HepG2 (cell line): ENCODE results near the gene GLO1. TPM values are rescaled to one million over a fixed set of nuclear protein-coding genes. Genes with fewer than 3 reads are reported as not detected.

Experiments used
- ATF4 ChIP-seq, 2 experiments: fragments of 450-650 bp in 1 of 2; sonication (generic) in 1 of 2; formaldehyde crosslinking; IDR thresholded peaks; 2 replicates each; pipeline versions ENCODE4 v1.5.0 to v1.8.0; 2020 to 2022; ENCODE audit warnings: mild to moderate bottlenecking in 1 of 2, missing genetic modification reagents in 1 of 2
- DMTF1 ChIP-seq: sonication (generic); formaldehyde crosslinking; IDR thresholded peaks from 2 replicates; pipeline ENCODE4 v1.4.0; 2020; ENCODE audit warnings: mild to moderate bottlenecking, missing genetic modification reagents
- LCORL ChIP-seq, 2 experiments: fragments of 450-650 bp in 1 of 2; sonication (generic) in 1 of 2; formaldehyde crosslinking in 1 of 2; IDR thresholded peaks; 2 replicates each; pipeline versions ENCODE4 v1.5.0 to v1.6.1; 2017 to 2020; ENCODE audit warnings: antibody characterized with exemption in 1 of 2, missing genetic modification reagents in 1 of 2
- MAX ChIP-seq: IDR thresholded peaks from 2 replicates; pipeline ENCODE4 v1.6.1; 2012; ENCODE audit warnings: inconsistent platforms
- MYNN ChIP-seq: sonication (generic); formaldehyde crosslinking; IDR thresholded peaks from 2 replicates; pipeline ENCODE4 v1.4.0; 2020; ENCODE audit warnings: mild to moderate bottlenecking, low read depth, missing genetic modification reagents
- SP4 ChIP-seq: sonication (generic); formaldehyde crosslinking; IDR thresholded peaks from 2 replicates; pipeline ENCODE4 v1.8.1; 2023; ENCODE audit warnings: mild to moderate bottlenecking, missing genetic modification reagents
- THRA ChIP-seq: sonication (generic); formaldehyde crosslinking; IDR thresholded peaks from 2 replicates; pipeline ENCODE4 v1.4.0; 2020; ENCODE audit warnings: missing genetic modification reagents, borderline replicate concordance
- THYN1 ChIP-seq: sonication (generic); formaldehyde crosslinking; IDR thresholded peaks from 2 replicates; pipeline ENCODE4 v1.8.1; 2023; ENCODE audit warnings: low read depth, mild to moderate bottlenecking, moderate library complexity, missing genetic modification reagents, borderline replicate concordance
- U2AF1 ChIP-seq: fragments of 200-400 bp; formaldehyde crosslinking; optimal IDR thresholded peaks from 2 replicates; pipeline ENCODE3; 2017; ENCODE audit warnings: mild to moderate bottlenecking, low read depth, low read length
- YEATS2 ChIP-seq: sonication (generic); formaldehyde crosslinking; IDR thresholded peaks from 2 replicates; pipeline ENCODE4 v1.4.0; 2020; ENCODE audit warnings: missing genetic modification reagents, borderline replicate concordance
- ZBTB1 ChIP-seq: sonication (generic); formaldehyde crosslinking; IDR thresholded peaks from 2 replicates; pipeline ENCODE4 v1.4.0; 2020; ENCODE audit warnings: missing genetic modification reagents, borderline replicate concordance
- ZNF263 ChIP-seq: sonication (generic); formaldehyde crosslinking; IDR thresholded peaks from 2 replicates; pipeline ENCODE4 v1.4.0; 2020; ENCODE audit warnings: missing genetic modification reagents
- ZNF564 ChIP-seq: sonication (generic); formaldehyde crosslinking; IDR thresholded peaks from 2 replicates; pipeline ENCODE4 v1.8.1; 2023; ENCODE audit warnings: mild to moderate bottlenecking, missing genetic modification reagents
- ZNF572 ChIP-seq: sonication (generic); formaldehyde crosslinking; IDR thresholded peaks from 2 replicates; pipeline ENCODE4 v1.5.1; 2020; ENCODE audit warnings: mild to moderate bottlenecking, missing genetic modification reagents
- ZNF75D ChIP-seq: sonication (generic); formaldehyde crosslinking; IDR thresholded peaks from 2 replicates; pipeline ENCODE4 v1.8.1; 2023; ENCODE audit warnings: missing genetic modification reagents, mild to moderate bottlenecking, borderline replicate concordance
- polyA plus RNA-seq, 8 experiments: library from polyadenylated mRNA; depleted of rRNA in 3 of 8; stranded (reverse) in 7 of 8; unstranded in 1 of 8; fragments of >200 nt; fragmentation: Illumina TruSeq in 4 of 8; extraction: Trizol in 4 of 8; gene quantifications; 2 replicates each; pipeline versions ENCODE4 v1.2.1 to v1.2.3, GENCODE V29; 2011 to 2016; ENCODE audit warnings: low read depth in 4 of 8, missing spikeins in 1 of 8, mixed read lengths in 1 of 8; ENCODE audit not compliant: insufficient read depth in 1 of 8
- total RNA-seq, 5 experiments: library from RNA; depleted of rRNA; stranded (reverse); fragments of >200 nt; fragmentation: Illumina TruSeq; extraction: Trizol; gene quantifications; 2 replicates each; pipeline ENCODE4 v1.2.3, GENCODE V29; 2016; ENCODE audit warnings: low read depth in 1 of 5
- TF ChIP-seq, protein P1 (sequence below): sonication (generic); formaldehyde crosslinking; IDR thresholded peaks from 2 replicates; pipeline ENCODE4 v1.5.0; 2020; ENCODE audit warnings: missing genetic modification reagents
- TF ChIP-seq, protein P2 (sequence below): sonication (generic); formaldehyde crosslinking; IDR thresholded peaks from 2 replicates; pipeline ENCODE4 v1.5.0; 2020; ENCODE audit warnings: mild to moderate bottlenecking, missing genetic modification reagents
- TF ChIP-seq, protein P3 (sequence below): IDR thresholded peaks from 2 replicates; pipeline ENCODE4 v1.6.1; 2016; ENCODE audit warnings: low read depth, borderline replicate concordance

GLO1 gene
- total and polyA plus RNA-seq, 2 of the 13 experiments (the other 11 are each of a cell fraction or from before 2014, with no cell fraction given) = 77.1 to 177 TPM

- TF ChIP-seq U2AF1 (no peak), ZBTB1 (CRISPR knock-in tag) (no peak), LCORL (IDR thresholded peaks at IDR 0.05) (no peak), LCORL (CRISPR knock-in tag; IDR thresholded peaks at IDR 0.05) (peak; percentile 66; the same call in 1 of the 2 replicates), THYN1 (CRISPR knock-in tag) (no peak), ATF4 (CRISPR knock-in tag; IDR thresholded peaks at IDR 0.05) (no peak; a peak in 1 of 4 replicates), YEATS2 (peak; percentile 96), MYNN (CRISPR knock-in tag) (no peak), SP4 (CRISPR knock-in tag) (peak; percentile 92), DMTF1 (no peak), THRA (CRISPR knock-in tag) (peak; percentile 46; the same call in 1 of the 2 replicates), ZNF75D (CRISPR knock-in tag) (no peak), MAX (peak; percentile 93), ZNF572 (CRISPR knock-in tag) (no peak; the same call in 1 of the 2 replicates), ZNF564 (CRISPR knock-in tag) (no peak; the same call in none of the 2 replicates), ZNF263 (CRISPR knock-in tag) (peak; percentile 73; the same call in 1 of the 2 replicates)
- TF ChIP-seq, protein P1, sequence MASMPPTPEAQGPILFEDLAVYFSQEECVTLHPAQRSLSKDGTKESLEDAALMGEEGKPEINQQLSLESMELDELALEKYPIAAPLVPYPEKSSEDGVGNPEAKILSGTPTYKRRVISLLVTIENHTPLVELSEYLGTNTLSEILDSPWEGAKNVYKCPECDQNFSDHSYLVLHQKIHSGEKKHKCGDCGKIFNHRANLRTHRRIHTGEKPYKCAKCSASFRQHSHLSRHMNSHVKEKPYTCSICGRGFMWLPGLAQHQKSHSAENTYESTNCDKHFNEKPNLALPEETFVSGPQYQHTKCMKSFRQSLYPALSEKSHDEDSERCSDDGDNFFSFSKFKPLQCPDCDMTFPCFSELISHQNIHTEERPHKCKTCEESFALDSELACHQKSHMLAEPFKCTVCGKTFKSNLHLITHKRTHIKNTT = no peak
- TF ChIP-seq, protein P2, sequence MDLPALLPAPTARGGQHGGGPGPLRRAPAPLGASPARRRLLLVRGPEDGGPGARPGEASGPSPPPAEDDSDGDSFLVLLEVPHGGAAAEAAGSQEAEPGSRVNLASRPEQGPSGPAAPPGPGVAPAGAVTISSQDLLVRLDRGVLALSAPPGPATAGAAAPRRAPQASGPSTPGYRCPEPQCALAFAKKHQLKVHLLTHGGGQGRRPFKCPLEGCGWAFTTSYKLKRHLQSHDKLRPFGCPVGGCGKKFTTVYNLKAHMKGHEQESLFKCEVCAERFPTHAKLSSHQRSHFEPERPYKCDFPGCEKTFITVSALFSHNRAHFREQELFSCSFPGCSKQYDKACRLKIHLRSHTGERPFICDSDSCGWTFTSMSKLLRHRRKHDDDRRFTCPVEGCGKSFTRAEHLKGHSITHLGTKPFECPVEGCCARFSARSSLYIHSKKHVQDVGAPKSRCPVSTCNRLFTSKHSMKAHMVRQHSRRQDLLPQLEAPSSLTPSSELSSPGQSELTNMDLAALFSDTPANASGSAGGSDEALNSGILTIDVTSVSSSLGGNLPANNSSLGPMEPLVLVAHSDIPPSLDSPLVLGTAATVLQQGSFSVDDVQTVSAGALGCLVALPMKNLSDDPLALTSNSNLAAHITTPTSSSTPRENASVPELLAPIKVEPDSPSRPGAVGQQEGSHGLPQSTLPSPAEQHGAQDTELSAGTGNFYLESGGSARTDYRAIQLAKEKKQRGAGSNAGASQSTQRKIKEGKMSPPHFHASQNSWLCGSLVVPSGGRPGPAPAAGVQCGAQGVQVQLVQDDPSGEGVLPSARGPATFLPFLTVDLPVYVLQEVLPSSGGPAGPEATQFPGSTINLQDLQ (CRISPR knock-in tag) = peak; percentile 59; the same call in 1 of the 2 replicates
- TF ChIP-seq, protein P3, sequence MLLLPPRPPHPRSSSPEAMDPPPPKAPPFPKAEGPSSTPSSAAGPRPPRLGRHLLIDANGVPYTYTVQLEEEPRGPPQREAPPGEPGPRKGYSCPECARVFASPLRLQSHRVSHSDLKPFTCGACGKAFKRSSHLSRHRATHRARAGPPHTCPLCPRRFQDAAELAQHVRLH (CRISPR knock-in tag) = no peak
Observed at GRCh38 chr6:38702558-38703397, at the start of gene GLO1 (continued).
